ENCODE data around the gene PDHB. TPM values are rescaled to one million over a fixed set of nuclear protein-coding genes. Genes with fewer than 3 reads are reported as not detected.

The PDHB gene
- total RNA-seq, 1 donor from 2014 or later: 67.6 TPM

GRCh38 chr3:58470363-58471024 is 36.9 kb upstream of the PDHB start:
- Mint-ChIP-seq H3K36me3 (ENCODE audit: unreplicated experiment) (no peaks in the 10 kb centered on the region), H3K27ac (ENCODE audit: unreplicated experiment) (no peak overlapping the region), H3K9me3 (ENCODE audit: unreplicated experiment) (no peaks in the 10 kb centered on the region), H3K4me3 (ENCODE audit: unreplicated experiment) (no peak overlapping the region), H3K4me1 (ENCODE audit: low read depth, unreplicated experiment) (peaks cover 12% of the 10 kb centered on the region), H3K27me3 (ENCODE audit: unreplicated experiment) (peaks cover 7% of the 10 kb centered on the region)
- no peak for DNase-seq
- TF ChIP-seq, protein P1, sequence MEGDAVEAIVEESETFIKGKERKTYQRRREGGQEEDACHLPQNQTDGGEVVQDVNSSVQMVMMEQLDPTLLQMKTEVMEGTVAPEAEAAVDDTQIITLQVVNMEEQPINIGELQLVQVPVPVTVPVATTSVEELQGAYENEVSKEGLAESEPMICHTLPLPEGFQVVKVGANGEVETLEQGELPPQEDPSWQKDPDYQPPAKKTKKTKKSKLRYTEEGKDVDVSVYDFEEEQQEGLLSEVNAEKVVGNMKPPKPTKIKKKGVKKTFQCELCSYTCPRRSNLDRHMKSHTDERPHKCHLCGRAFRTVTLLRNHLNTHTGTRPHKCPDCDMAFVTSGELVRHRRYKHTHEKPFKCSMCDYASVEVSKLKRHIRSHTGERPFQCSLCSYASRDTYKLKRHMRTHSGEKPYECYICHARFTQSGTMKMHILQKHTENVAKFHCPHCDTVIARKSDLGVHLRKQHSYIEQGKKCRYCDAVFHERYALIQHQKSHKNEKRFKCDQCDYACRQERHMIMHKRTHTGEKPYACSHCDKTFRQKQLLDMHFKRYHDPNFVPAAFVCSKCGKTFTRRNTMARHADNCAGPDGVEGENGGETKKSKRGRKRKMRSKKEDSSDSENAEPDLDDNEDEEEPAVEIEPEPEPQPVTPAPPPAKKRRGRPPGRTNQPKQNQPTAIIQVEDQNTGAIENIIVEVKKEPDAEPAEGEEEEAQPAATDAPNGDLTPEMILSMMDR (IDR thresholded peaks at IDR 0.05; ENCODE audit: partially characterized antibody, unreplicated experiment): no peak

DNA sequence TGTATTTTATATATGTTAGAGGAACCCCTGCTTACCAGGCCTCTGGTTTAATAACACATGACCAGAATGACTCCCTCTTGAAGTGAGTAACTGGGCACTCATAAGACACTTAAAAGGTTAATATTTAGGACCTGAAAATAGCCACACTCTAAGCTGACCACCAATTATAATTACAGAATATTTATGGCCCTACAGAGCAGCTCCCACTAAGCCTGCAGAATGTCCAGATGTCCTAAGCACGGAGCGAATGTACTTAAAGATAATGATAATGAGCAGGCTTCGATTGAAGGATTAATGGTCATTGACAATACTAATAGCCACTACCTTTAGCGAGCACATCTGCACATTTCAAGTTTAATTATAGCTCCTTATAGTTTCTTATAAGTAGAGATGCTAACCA is 35.5 kb upstream of the PDHB start:
- peaks cover 5% of the 10 kb centered on the region for H3K27me3 Mint-ChIP-seq (ENCODE audit: unreplicated experiment)

GRCh38 chr3:58466899-58467563 is 33.4 kb upstream of the PDHB start:
- TF ChIP-seq, protein P1 (IDR thresholded peaks at IDR 0.05; ENCODE audit: partially characterized antibody, unreplicated experiment): no peak
- H3K36me3 Mint-ChIP-seq (ENCODE audit: unreplicated experiment): no peaks in the 10 kb centered on the region
- H3K9me3 Mint-ChIP-seq (ENCODE audit: unreplicated experiment): no peaks in the 10 kb centered on the region
- peaks cover 5% of the 10 kb centered on the region for H3K27me3 Mint-ChIP-seq (ENCODE audit: unreplicated experiment)
- H3K4me3 Mint-ChIP-seq (ENCODE audit: unreplicated experiment): no peak overlapping the region
- DNase-seq: no peak
- peaks cover 7% of the 10 kb centered on the region for H3K4me1 Mint-ChIP-seq (ENCODE audit: low read depth, unreplicated experiment)
- no peak overlapping the region for H3K27ac Mint-ChIP-seq (ENCODE audit: unreplicated experiment)

More for the DNA sequence above, 35.5 kb upstream of the PDHB start:
- DNase-seq: no peak
- H3K4me3 Mint-ChIP-seq (ENCODE audit: unreplicated experiment): no peak overlapping the region
- peaks cover 4% of the 10 kb centered on the region for H3K4me1 Mint-ChIP-seq (ENCODE audit: low read depth, unreplicated experiment)
- H3K36me3 Mint-ChIP-seq (ENCODE audit: unreplicated experiment): no peaks in the 10 kb centered on the region
- TF ChIP-seq, protein P1 (IDR thresholded peaks at IDR 0.05; ENCODE audit: partially characterized antibody, unreplicated experiment): no peak
- no peak overlapping the region for H3K27ac Mint-ChIP-seq (ENCODE audit: unreplicated experiment)
- no peaks in the 10 kb centered on the region for H3K9me3 Mint-ChIP-seq (ENCODE audit: unreplicated experiment)

DNA sequence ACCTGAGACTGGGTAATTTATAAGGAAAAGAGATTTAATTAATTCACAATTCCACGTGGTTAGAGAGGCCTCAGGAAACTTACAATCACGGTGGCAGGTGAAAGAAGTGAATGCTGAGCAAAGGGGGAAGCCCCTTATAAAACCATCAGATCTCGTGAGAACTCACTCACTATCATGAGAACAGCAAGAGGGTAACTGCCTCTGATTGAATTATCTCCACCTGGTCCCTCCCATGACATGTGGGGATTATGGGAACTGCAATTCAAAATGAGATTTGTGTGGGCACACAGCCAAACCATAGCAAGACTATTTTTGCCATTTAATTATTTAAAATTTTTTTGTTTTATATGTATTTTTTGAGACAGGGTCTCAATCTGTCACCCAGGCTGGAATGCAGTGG is 31.2 kb upstream of the PDHB start:
- Mint-ChIP-seq H3K9me3 (ENCODE audit: unreplicated experiment) (no peaks in the 10 kb centered on the region), H3K27ac (ENCODE audit: unreplicated experiment) (no peak overlapping the region), H3K4me3 (ENCODE audit: unreplicated experiment) (no peak overlapping the region), H3K36me3 (ENCODE audit: unreplicated experiment) (no peaks in the 10 kb centered on the region), H3K4me1 (ENCODE audit: low read depth, unreplicated experiment) (peaks cover 2% of the 10 kb centered on the region), H3K27me3 (ENCODE audit: unreplicated experiment) (no peaks in the 10 kb centered on the region)
- TF ChIP-seq, protein P1 (IDR thresholded peaks at IDR 0.05; ENCODE audit: partially characterized antibody, unreplicated experiment): peak; percentile 19
- no peak for DNase-seq

GRCh38 chr3:58463942-58464271 is 30.3 kb upstream of the PDHB start:
- peaks cover 2% of the 10 kb centered on the region for H3K4me1 Mint-ChIP-seq (ENCODE audit: low read depth, unreplicated experiment)
- DNase-seq: no peak
- no peaks in the 10 kb centered on the region for H3K9me3 Mint-ChIP-seq (ENCODE audit: unreplicated experiment)
- H3K27ac Mint-ChIP-seq (ENCODE audit: unreplicated experiment): no peak overlapping the region
- H3K36me3 Mint-ChIP-seq (ENCODE audit: unreplicated experiment): no peaks in the 10 kb centered on the region
- no peaks in the 10 kb centered on the region for H3K27me3 Mint-ChIP-seq (ENCODE audit: unreplicated experiment)
- H3K4me3 Mint-ChIP-seq (ENCODE audit: unreplicated experiment): peak overlapping the region; percentile 12
- TF ChIP-seq, protein P1 (IDR thresholded peaks at IDR 0.05; ENCODE audit: partially characterized antibody, unreplicated experiment): peak; percentile 38
